ENCODE measurements around the gene EMILIN2.

- no peak for TF ChIP-seq CTCF (IDR thresholded peaks at IDR 0.05; ENCODE audit: low read depth, low read length)
- no peak for TF ChIP-seq POLR2A (IDR thresholded peaks at IDR 0.05; ENCODE audit: extremely low read depth, insufficient read length)
- no peak for TF ChIP-seq MAX (IDR thresholded peaks at IDR 0.05; ENCODE audit: low read depth, low read length)
- TF ChIP-seq MYC (IDR thresholded peaks at IDR 0.05; ENCODE audit: low read depth, low read length): no peak
Observed at GRCh38 chr18:2884706-2885285, 38.0 kb downstream of the EMILIN2 start.
